Thyroid gland (tissue), 4 donors: Measurements from ENCODE around the gene FRMD4A. TPM values are rescaled to one million over a fixed set of nuclear protein-coding genes. Genes with fewer than 3 reads are reported as not detected.

Experiments used
- DNase-seq, 2 donors: peaks; one replicate each; pipeline ENCODE4 v3.0.0-alpha.2; 2019
- H3K27ac ChIP-seq, 3 donors: fragments of 200-600 bp; sonication (generic); 1 replicate in 2 of 3; 2 replicates in 1 of 3; pipeline ENCODE4 v1.5.1; 2016 to 2019; ENCODE audit warnings: mild to moderate bottlenecking in 1 of 3, moderate library complexity in 1 of 3
- H3K27me3 ChIP-seq: fragments of 200-600 bp; sonication (generic); one replicate; pipeline ENCODE4 v1.5.1; 2019
- H3K36me3 ChIP-seq, 2 donors: fragments of 200-600 bp; sonication (generic); one replicate each; pipeline ENCODE4 v1.5.1; 2016 to 2019
- H3K4me1 ChIP-seq, 2 donors: fragments of 200-600 bp; sonication (generic); one replicate each; pipeline ENCODE4 v1.5.1; 2017 to 2019
- H3K4me3 ChIP-seq, 3 donors: fragments of 200-600 bp; sonication (generic); replicated peaks in 1 of 3; 1 replicate in 2 of 3; 2 replicates in 1 of 3; pipeline ENCODE4 v1.5.1; 2016; ENCODE audit warnings: mild to moderate bottlenecking in 1 of 3
- H3K9me3 ChIP-seq: fragments of 200-600 bp; sonication (generic); one replicate; pipeline ENCODE4 v1.5.1; 2017
- CTCF ChIP-seq, 6 experiments: fragments of 200-600 bp in 3 of 6; fragments of 450-650 bp in 3 of 6; sonication (generic) in 3 of 6; IDR thresholded peaks; one replicate each; pipeline ENCODE4 v1.5.1; 2016 to 2019; ENCODE audit warnings: antibody characterized with exemption in 6 of 6, mild to moderate bottlenecking in 2 of 6, inconsistent platforms in 1 of 6, moderate library complexity in 1 of 6
- POLR2A ChIP-seq, 2 donors: fragments of 450-650 bp; IDR thresholded peaks; one replicate each; pipeline ENCODE4 v1.6.1; 2017; ENCODE audit warnings: antibody characterized with exemption in 2 of 2, mild to moderate bottlenecking in 2 of 2, moderate library complexity in 1 of 2
- WGBS, 2 donors: methylation state at CpG; one replicate each; pipeline ENCODE4 v1.1.5; 2017; 5-methylcytosine and 5-hydroxymethylcytosine counted together
- intact Hi-C: fragments of 100-400 bp; cut with DNase I; formaldehyde crosslinking; loops from one replicate; pipeline ENCODE4 v1.15.1; 2023
- total RNA-seq, 4 donors: library from RNA; depleted of rRNA; stranded (reverse); fragments of >200 nt; gene quantifications; one replicate each; pipeline ENCODE4 v1.2.3, GENCODE V29; 2016

The FRMD4A gene
- total RNA-seq, 4 donors from 2014 or later, result 10.6 to 18.6 (median 16.3) TPM

- Histone ChIP-seq H3K4me3 (no peak overlapping the region), H3K27me3 (no peaks in the 10 kb centered on the region), H3K36me3 (no peaks in the 10 kb centered on the region), H3K27ac (no peak overlapping the region), H3K4me1 (no peaks in the 10 kb centered on the region), H3K9me3 (no peaks in the 10 kb centered on the region)
- WGBS, 2 donors, result 70 to 71% methylated on average over 2 of the region's 2 CpGs
- TF ChIP-seq CTCF (IDR thresholded peaks at IDR 0.05), result no peak
- TF ChIP-seq POLR2A (IDR thresholded peaks at IDR 0.05), result no peak
- DNase-seq, result no peak
- intact Hi-C loops, result no loop called here
These were observed 18.4 kb upstream of the FRMD4A start for GRCh38 chr10:14349081-14349480.

- intact Hi-C loops, result no loop called here
- TF ChIP-seq CTCF (IDR thresholded peaks at IDR 0.05) (no peak), POLR2A (IDR thresholded peaks at IDR 0.05) (no peak)
- Histone ChIP-seq H3K36me3 (no peaks in the 10 kb centered on the region), H3K4me1 (no peaks in the 10 kb centered on the region), H3K27me3 (no peaks in the 10 kb centered on the region), H3K4me3 (no peak overlapping the region), H3K9me3 (no peaks in the 10 kb centered on the region), H3K27ac (no peak overlapping the region)
- DNase-seq, result no peak
- WGBS, 2 donors, result 85 to 96% methylated on average over 2 of the region's 2 CpGs
These were observed 14.5 kb upstream of the FRMD4A start for GRCh38 chr10:14345262-14345661.

GRCh38 chr10:14340051-14340744, 9.5 kb upstream of the FRMD4A start:
- Histone ChIP-seq H3K4me1 (no peaks in the 10 kb centered on the region), H3K9me3 (no peaks in the 10 kb centered on the region), H3K4me3 (no peak overlapping the region), H3K36me3 (no peaks in the 10 kb centered on the region), H3K27me3 (no peaks in the 10 kb centered on the region), H3K27ac (no peak overlapping the region)
- DNase-seq, result no peak
- TF ChIP-seq POLR2A (IDR thresholded peaks at IDR 0.05), result no peak
- TF ChIP-seq CTCF (IDR thresholded peaks at IDR 0.05), result no peak
- intact Hi-C loops, result no loop called here
- 87 to 89% methylated on average over 6 of the region's 6 CpGs for WGBS, 2 donors

GRCh38 chr10:14336736-14337135, 6.0 kb upstream of the FRMD4A start:
- intact Hi-C loops, result no loop called here
- H3K9me3 ChIP-seq, result no peaks in the 10 kb centered on the region
- H3K36me3 ChIP-seq, result no peaks in the 10 kb centered on the region
- WGBS, 2 donors, result 86 to 96% methylated on average over 2 of the region's 2 CpGs
- no peak overlapping the region for H3K4me3 ChIP-seq
- no peak for DNase-seq
- no peak overlapping the region for H3K27ac ChIP-seq
- H3K4me1 ChIP-seq, result no peaks in the 10 kb centered on the region
- TF ChIP-seq CTCF (IDR thresholded peaks at IDR 0.05) (no peak), POLR2A (IDR thresholded peaks at IDR 0.05) (no peak)
- H3K27me3 ChIP-seq, result no peaks in the 10 kb centered on the region

GRCh38 chr10:14334771-14335170, 4.0 kb upstream of the FRMD4A start:
- intact Hi-C loops, result no loop called here
- Histone ChIP-seq H3K4me3 (no peak overlapping the region), H3K36me3 (no peaks in the 10 kb centered on the region), H3K27me3 (no peaks in the 10 kb centered on the region), H3K4me1 (no peaks in the 10 kb centered on the region), H3K27ac (no peak overlapping the region), H3K9me3 (no peaks in the 10 kb centered on the region)
- no peak for TF ChIP-seq POLR2A (IDR thresholded peaks at IDR 0.05)
- WGBS, 2 donors, result 70 to 77% methylated on average over 2 of the region's 2 CpGs
- no peak for DNase-seq
